LNCaP clone FGC (cell line): ENCODE data around the gene ERC1.

ENCODE experiments used
- DNase-seq: peaks from one replicate; pipeline ENCODE4 v3.0.0-alpha.2; 2011; ENCODE audit warnings: low read depth
- H3K4me3 ChIP-seq: 2 replicates; pipeline ENCODE4 v1.5.1; 2011; ENCODE audit warnings: mild to moderate bottlenecking, low read depth, low read length, control low read depth
- CTCF ChIP-seq: IDR thresholded peaks from 2 replicates; pipeline ENCODE4 v1.5.1; 2012; ENCODE audit warnings: mild to moderate bottlenecking; ENCODE audit not compliant: control insufficient read depth, insufficient read depth; ENCODE audit errors: extremely low read depth

ERC1 gene

GRCh38 chr12:1054117-1054870, 63.3 kb downstream of the ERC1 start:
- H3K4me3 ChIP-seq, result no peak overlapping the region
- no peak for DNase-seq
- TF ChIP-seq CTCF, result no peak

GRCh38 chr12:1056390-1056789, 65.4 kb downstream of the ERC1 start:
- no peak for TF ChIP-seq CTCF
- DNase-seq, result no peak
- H3K4me3 ChIP-seq, result no peak overlapping the region

- no peak for TF ChIP-seq CTCF
- DNase-seq, result no peak
- no peak overlapping the region for H3K4me3 ChIP-seq
These were observed 67.4 kb downstream of the ERC1 start for GRCh38 chr12:1058423-1058822.

- DNase-seq, result no peak
- TF ChIP-seq CTCF, result no peak
- no peak overlapping the region for H3K4me3 ChIP-seq
These were observed 68.1 kb downstream of the ERC1 start for GRCh38 chr12:1059162-1059561.

GRCh38 chr12:1063852-1064251, 72.8 kb downstream of the ERC1 start:
- no peak overlapping the region for H3K4me3 ChIP-seq
- TF ChIP-seq CTCF, result no peak
- no peak for DNase-seq

GRCh38 chr12:1064317-1064716, 73.3 kb downstream of the ERC1 start:
- DNase-seq, result no peak
- H3K4me3 ChIP-seq, result no peak overlapping the region
- TF ChIP-seq CTCF, result no peak

GRCh38 chr12:1065629-1066028, 74.6 kb downstream of the ERC1 start:
- no peak for TF ChIP-seq CTCF
- no peak for DNase-seq
- H3K4me3 ChIP-seq, result no peak overlapping the region
